Measurements from ENCODE around the gene CYB5A. TPM values are rescaled to one million over a fixed set of nuclear protein-coding genes. Genes with fewer than 3 reads are reported as not detected.

CYB5A gene
- total RNA-seq, 4 donors from 2014 or later = 34.0 to 236 (median 173) TPM

DNA sequence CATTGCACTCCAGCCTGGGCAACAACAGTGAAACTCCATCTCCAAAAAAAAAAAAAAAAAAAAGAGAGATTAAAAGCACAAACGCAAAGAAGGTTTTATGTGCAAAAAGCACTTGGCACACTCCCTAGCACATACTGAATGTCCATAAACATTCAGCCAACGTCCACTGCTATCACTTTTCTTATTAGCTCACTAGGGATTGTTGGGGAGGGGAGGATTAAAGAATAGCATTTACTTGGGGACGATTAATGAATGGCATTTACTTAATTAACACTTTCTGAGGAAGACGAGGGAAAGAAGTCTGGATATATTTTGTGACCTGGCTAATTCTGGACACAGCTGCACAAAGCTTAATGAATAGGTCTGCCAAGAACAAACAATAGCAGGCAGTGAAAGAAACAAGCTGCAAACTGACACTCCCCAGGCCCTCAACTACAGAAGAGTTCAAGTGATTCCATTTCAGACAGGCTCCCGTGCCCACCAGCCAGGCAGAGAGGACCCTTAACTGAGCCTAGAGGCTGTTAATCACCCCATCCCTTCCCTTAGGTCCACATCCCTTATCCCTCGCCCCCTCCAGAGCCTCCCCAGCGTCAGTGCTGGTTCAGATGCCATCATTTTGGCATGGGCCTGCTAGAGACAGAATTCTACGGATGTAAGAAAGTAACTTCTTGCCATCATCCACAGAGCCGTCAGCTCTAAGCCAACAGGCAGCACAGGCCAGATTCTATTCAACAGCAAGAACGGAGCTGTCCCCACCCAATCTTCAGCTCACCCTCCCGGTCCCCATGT is 7.4 kb downstream of the CYB5A start:
- in situ Hi-C loops (cut with MboI; ENCODE audit: low pct_ligation_motif_present in 1 of 4, low pct_unique_long_range_greater_than_20kb in 1 of 4, low sequenced_read_pairs in 3 of 4) = no loop called here

DNA sequence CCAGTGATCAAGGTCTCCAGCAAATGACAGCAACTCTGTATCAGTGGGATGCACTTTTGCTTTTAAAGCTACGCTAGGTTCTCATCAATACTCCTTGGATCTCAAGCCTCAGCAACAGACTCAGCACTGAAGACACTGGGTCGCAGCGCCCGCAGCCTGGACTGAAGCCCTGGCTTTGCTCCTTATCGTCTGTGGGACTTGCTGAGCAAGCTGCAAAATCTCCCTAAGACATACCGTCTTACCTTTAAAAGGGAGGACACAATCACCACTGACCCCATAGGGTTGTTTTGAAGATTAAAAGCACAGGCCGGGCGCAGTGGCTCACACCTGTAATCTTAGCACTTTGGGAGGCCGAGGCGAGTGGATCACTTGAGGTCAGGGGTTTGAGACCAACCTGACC is 8.1 kb downstream of the CYB5A start:
- no peak for DNase-seq
- no peak overlapping the region for H3K4me3 ChIP-seq
- peak overlapping the region; percentile 61 to 91 (median 78) for H3K27ac ChIP-seq
- no peaks in the 10 kb centered on the region for H3K36me3 ChIP-seq
- in situ Hi-C loops (cut with MboI; ENCODE audit: low pct_ligation_motif_present in 1 of 4, low pct_unique_long_range_greater_than_20kb in 1 of 4, low sequenced_read_pairs in 3 of 4) (no loop called here), intact Hi-C loops (cut with DNase I; ENCODE audit: low total_unique reads) (loop anchor here (2.0 kb wide), 1 partner anchor 49 kb away; no protein-coding TSS in a partner anchor)
- no peaks in the 10 kb centered on the region for H3K9me3 ChIP-seq
- TF ChIP-seq POLR2A (IDR thresholded peaks at IDR 0.05) = no peak
- no peak for TF ChIP-seq EP300 (IDR thresholded peaks at IDR 0.05; ENCODE audit: low read depth)
- no peak for TF ChIP-seq POLR2AphosphoS5 (IDR thresholded peaks at IDR 0.05)
- TF ChIP-seq, protein P1, sequence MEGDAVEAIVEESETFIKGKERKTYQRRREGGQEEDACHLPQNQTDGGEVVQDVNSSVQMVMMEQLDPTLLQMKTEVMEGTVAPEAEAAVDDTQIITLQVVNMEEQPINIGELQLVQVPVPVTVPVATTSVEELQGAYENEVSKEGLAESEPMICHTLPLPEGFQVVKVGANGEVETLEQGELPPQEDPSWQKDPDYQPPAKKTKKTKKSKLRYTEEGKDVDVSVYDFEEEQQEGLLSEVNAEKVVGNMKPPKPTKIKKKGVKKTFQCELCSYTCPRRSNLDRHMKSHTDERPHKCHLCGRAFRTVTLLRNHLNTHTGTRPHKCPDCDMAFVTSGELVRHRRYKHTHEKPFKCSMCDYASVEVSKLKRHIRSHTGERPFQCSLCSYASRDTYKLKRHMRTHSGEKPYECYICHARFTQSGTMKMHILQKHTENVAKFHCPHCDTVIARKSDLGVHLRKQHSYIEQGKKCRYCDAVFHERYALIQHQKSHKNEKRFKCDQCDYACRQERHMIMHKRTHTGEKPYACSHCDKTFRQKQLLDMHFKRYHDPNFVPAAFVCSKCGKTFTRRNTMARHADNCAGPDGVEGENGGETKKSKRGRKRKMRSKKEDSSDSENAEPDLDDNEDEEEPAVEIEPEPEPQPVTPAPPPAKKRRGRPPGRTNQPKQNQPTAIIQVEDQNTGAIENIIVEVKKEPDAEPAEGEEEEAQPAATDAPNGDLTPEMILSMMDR (IDR thresholded peaks at IDR 0.05) = peak in 1 of 5 experiments; percentile 10
- no peaks in the 10 kb centered on the region for H3K27me3 ChIP-seq
- 76% methylated on average over 10 of the region's 10 CpGs; no CpG with 5 or more reads in 1 of the 2 donors for WGBS, 2 donors (ENCODE audit: low coverage in 1 of 2)
- H3K4me1 ChIP-seq = peaks cover 27 to 49% (median 41%) of the 10 kb centered on the region in 4 donors

More for the DNA sequence above, 7.4 kb downstream of the CYB5A start:
- H3K36me3 ChIP-seq = no peaks in the 10 kb centered on the region
- no peak overlapping the region for H3K4me3 ChIP-seq
- H3K27me3 ChIP-seq = no peaks in the 10 kb centered on the region
- WGBS, 2 donors (ENCODE audit: low coverage in 1 of 2) = 33 to 53% methylated on average over 6 to 11 of the region's 11 CpGs
- no peaks in the 10 kb centered on the region for H3K9me3 ChIP-seq
- peak overlapping the region; percentile 71 to 91 (median 78) for H3K27ac ChIP-seq
- peak in 2 of 3 donors; percentile 51 to 66 for TF ChIP-seq POLR2AphosphoS5 (IDR thresholded peaks at IDR 0.05)
- no peak for TF ChIP-seq EP300 (IDR thresholded peaks at IDR 0.05; ENCODE audit: low read depth)
- no peak for DNase-seq
- intact Hi-C loops (cut with DNase I; ENCODE audit: low total_unique reads) = loop anchor here (2.0 kb wide), 1 partner anchor 50 kb away; no protein-coding TSS in a partner anchor
- H3K4me1 ChIP-seq = peaks cover 27 to 56% (median 44%) of the 10 kb centered on the region in 4 donors

DNA sequence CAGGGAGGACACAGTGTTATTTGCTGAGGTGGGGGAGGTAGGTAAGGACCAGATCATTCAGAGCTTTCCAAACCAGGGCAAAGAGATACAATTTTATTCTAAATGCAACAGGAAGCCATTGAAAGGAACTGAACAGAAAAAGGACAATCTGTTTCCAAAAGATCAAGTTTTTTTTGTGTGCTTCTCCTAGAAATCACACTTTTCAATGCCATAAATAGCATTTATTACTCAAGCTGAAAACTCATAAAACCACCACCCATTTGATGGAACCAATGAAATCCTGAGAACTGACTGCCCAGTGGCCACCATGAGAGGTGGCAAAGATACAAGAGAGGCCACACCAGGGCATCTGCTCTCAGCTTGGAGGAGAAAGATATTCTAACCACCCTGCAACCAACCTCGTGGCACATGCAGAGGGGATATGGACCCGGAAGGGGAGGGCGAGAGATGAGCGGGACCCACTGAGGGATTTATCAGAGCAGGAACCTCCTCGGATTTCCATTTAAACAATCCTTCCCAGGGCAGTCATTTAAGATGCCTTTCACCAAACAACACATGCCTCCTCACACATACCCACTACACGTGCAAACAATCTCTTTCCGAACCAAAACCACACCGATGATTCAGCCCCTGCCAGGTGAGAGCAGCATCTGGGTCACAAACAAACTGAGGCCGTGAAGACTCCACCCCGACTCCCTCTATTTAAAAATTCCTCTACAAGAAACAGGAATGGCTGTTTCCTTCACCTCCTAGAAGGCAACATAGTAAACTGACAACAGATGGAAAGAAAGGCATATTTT is 8.8 kb downstream of the CYB5A start:
- TF ChIP-seq POLR2A (IDR thresholded peaks at IDR 0.05) = no peak
- TF ChIP-seq, protein P1 (IDR thresholded peaks at IDR 0.05) = no peak
- TF ChIP-seq POLR2AphosphoS5 (IDR thresholded peaks at IDR 0.05) = no peak
- no peak for TF ChIP-seq EP300 (IDR thresholded peaks at IDR 0.05; ENCODE audit: low read depth)
- WGBS, 2 donors (ENCODE audit: low coverage in 1 of 2) = 69 to 76% methylated on average over 9 to 10 of the region's 10 CpGs
- H3K36me3 ChIP-seq = no peaks in the 10 kb centered on the region
- no peak for DNase-seq
- H3K27ac ChIP-seq = peak overlapping the region; percentile 61 to 91 (median 78)
- H3K4me3 ChIP-seq = no peak overlapping the region
- H3K4me1 ChIP-seq = peaks cover 27 to 49% (median 41%) of the 10 kb centered on the region in 4 donors
- no peaks in the 10 kb centered on the region for H3K9me3 ChIP-seq
- no peaks in the 10 kb centered on the region for H3K27me3 ChIP-seq
- in situ Hi-C loops (cut with MboI; ENCODE audit: low pct_ligation_motif_present in 1 of 4, low pct_unique_long_range_greater_than_20kb in 1 of 4, low sequenced_read_pairs in 3 of 4) = no loop called here
- intact Hi-C loops (cut with DNase I; ENCODE audit: low total_unique reads) = no loop called here

DNA sequence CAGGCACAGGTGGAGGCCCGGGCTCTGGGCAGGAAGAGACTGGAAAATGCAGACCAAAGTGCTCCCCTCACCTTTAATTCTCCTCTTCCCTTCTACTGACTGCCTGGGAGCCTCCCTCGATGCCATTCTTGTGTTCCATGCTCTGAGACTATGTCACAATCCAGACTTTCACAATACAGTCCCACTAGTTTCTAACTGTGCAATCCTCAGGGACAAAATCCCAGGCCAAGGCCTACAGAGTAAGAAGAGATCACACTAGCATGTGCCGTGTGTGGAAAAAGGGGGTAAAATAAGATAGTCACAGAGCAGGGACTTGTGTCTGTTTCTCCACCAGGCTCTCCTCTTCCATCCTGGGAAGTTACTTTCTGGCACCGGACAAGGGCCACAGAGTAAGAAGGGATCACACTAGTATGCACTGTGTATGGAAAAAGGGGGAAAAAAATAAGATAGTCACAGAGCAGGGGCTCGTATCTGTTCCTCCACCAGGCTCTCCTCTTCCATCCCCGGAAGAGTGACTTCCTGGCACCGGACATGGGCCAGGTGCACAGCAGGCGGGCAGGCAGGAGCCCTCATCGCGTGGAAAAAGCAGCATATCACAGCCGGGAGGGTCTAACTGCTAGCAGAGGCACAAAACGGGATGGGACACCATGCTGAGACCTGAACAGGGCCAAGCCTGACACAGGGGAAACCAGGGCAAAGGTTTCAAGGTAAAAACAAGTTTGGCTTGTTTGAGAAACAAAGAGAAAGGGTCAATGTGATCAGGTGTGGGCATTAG is 9.6 kb downstream of the CYB5A start:
- no peak for DNase-seq
- no peaks in the 10 kb centered on the region for H3K9me3 ChIP-seq
- H3K4me3 ChIP-seq = no peak overlapping the region
- 21 to 54% methylated on average over 3 to 12 of the region's 12 CpGs for WGBS, 2 donors (ENCODE audit: low coverage in 1 of 2)
- peak overlapping the region; percentile 61 to 91 (median 78) for H3K27ac ChIP-seq
- H3K4me1 ChIP-seq = peaks cover 27 to 49% (median 41%) of the 10 kb centered on the region in 4 donors
- H3K36me3 ChIP-seq = no peaks in the 10 kb centered on the region
- no peaks in the 10 kb centered on the region for H3K27me3 ChIP-seq
- TF ChIP-seq EP300 (IDR thresholded peaks at IDR 0.05; ENCODE audit: low read depth) = no peak
- TF ChIP-seq, protein P1 (IDR thresholded peaks at IDR 0.05) = no peak
- TF ChIP-seq POLR2AphosphoS5 (IDR thresholded peaks at IDR 0.05) = no peak
- TF ChIP-seq POLR2A (IDR thresholded peaks at IDR 0.05) = no peak
- intact Hi-C loops (cut with DNase I; ENCODE audit: low total_unique reads) = no loop called here
- in situ Hi-C loops (cut with MboI; ENCODE audit: low pct_ligation_motif_present in 1 of 4, low pct_unique_long_range_greater_than_20kb in 1 of 4, low sequenced_read_pairs in 3 of 4) = no loop called here
